Activated naive CD8-positive, alpha-beta T cell (primary cell): ENCODE data around the gene WEE2.
"Not testable (repeated sequence)": the region's sequence is repeated elsewhere in the genome, so short reads cannot be mapped to it uniquely, and the experiment has no call there.

Experiments used
- H3K27ac Mint-ChIP-seq: one replicate; pipeline ENCODE4 v1.8.0; 2021; ENCODE audit warnings: mixed read lengths
- H3K27me3 Mint-ChIP-seq: one replicate; pipeline ENCODE4 v1.8.0; 2021; ENCODE audit warnings: mixed read lengths
- H3K36me3 Mint-ChIP-seq: one replicate; pipeline ENCODE4 v1.8.0; 2021; ENCODE audit warnings: mixed read lengths
- H3K4me1 Mint-ChIP-seq: one replicate; pipeline ENCODE4 v1.8.0; 2021; ENCODE audit warnings: low read depth, mixed read lengths
- H3K4me3 Mint-ChIP-seq: one replicate; pipeline ENCODE4 v1.8.0; 2021; ENCODE audit warnings: mild to moderate bottlenecking, mixed read lengths
- H3K9me3 Mint-ChIP-seq: one replicate; pipeline ENCODE4 v1.8.0; 2021; ENCODE audit warnings: low read depth, mixed read lengths

The WEE2 gene

GRCh38 chr7:141715018-141715417 lies 6.9 kb downstream of the WEE2 start:
- Mint-ChIP-seq H3K27ac (no peak overlapping the region), H3K9me3 (no peaks in the 10 kb centered on the region), H3K27me3 (no peaks in the 10 kb centered on the region), H3K4me3 (no peak overlapping the region), H3K36me3 (peaks cover 7% of the 10 kb centered on the region), H3K4me1 (no peaks in the 10 kb centered on the region)

GRCh38 chr7:141715794-141716689 lies 7.9 kb downstream of the WEE2 start:
- H3K27me3 Mint-ChIP-seq: no peaks in the 10 kb centered on the region
- H3K27ac Mint-ChIP-seq: no peak overlapping the region
- H3K4me3 Mint-ChIP-seq: no peak overlapping the region
- H3K4me1 Mint-ChIP-seq: no peaks in the 10 kb centered on the region
- no peaks in the 10 kb centered on the region for H3K9me3 Mint-ChIP-seq
- H3K36me3 Mint-ChIP-seq: peaks cover 4% of the 10 kb centered on the region

GRCh38 chr7:141717450-141717849 lies 9.3 kb downstream of the WEE2 start:
- H3K27ac Mint-ChIP-seq: no peak overlapping the region
- H3K9me3 Mint-ChIP-seq: no peaks in the 10 kb centered on the region
- peaks cover 4% of the 10 kb centered on the region for H3K36me3 Mint-ChIP-seq
- no peak overlapping the region for H3K4me3 Mint-ChIP-seq
- H3K27me3 Mint-ChIP-seq: no peaks in the 10 kb centered on the region
- H3K4me1 Mint-ChIP-seq: no peaks in the 10 kb centered on the region

- Mint-ChIP-seq H3K4me1 (no peaks in the 10 kb centered on the region), H3K4me3 (no peak overlapping the region), H3K36me3 (peaks cover 11% of the 10 kb centered on the region), H3K27me3 (no peaks in the 10 kb centered on the region), H3K27ac (no peak overlapping the region), H3K9me3 (no peaks in the 10 kb centered on the region)
Observed at GRCh38 chr7:141722529-141722928, 14.4 kb downstream of the WEE2 start.

- Mint-ChIP-seq H3K4me1 (no peaks in the 10 kb centered on the region), H3K9me3 (no peaks in the 10 kb centered on the region), H3K27me3 (no peaks in the 10 kb centered on the region), H3K4me3 (no peak overlapping the region), H3K27ac (no peak overlapping the region), H3K36me3 (peaks cover 6% of the 10 kb centered on the region)
Observed at GRCh38 chr7:141729020-141729419, 20.9 kb downstream of the WEE2 start.

GRCh38 chr7:141731476-141732149 lies 23.5 kb downstream of the WEE2 start:
- Mint-ChIP-seq H3K4me1 (no peaks in the 10 kb centered on the region), H3K4me3 (no peak overlapping the region), H3K27ac (no peak overlapping the region), H3K9me3 (no peaks in the 10 kb centered on the region), H3K36me3 (peaks cover 3% of the 10 kb centered on the region), H3K27me3 (no peaks in the 10 kb centered on the region)

GRCh38 chr7:141737118-141737835 lies 29.1 kb downstream of the WEE2 start:
- Mint-ChIP-seq H3K4me3 (peak overlapping the region; percentile 95), H3K36me3 (peaks cover 12% of the 10 kb centered on the region), H3K27me3 (no peaks in the 10 kb centered on the region), H3K9me3 (no peaks in the 10 kb centered on the region), H3K4me1 (peaks cover 40% of the 10 kb centered on the region), H3K27ac (peak overlapping the region; percentile 95)

GRCh38 chr7:141737836-141738591 lies 29.9 kb downstream of the WEE2 start, which contains the start of gene SSBP1:
Gene SSBP1, plus strand, starts transcription at chr7:141738358. Its CDS starts 809 bp downstream, at chr7:141739167.
- Mint-ChIP-seq H3K27me3 (no peaks in the 10 kb centered on the region), H3K36me3 (peaks cover 16% of the 10 kb centered on the region), H3K4me1 (peaks cover 44% of the 10 kb centered on the region), H3K9me3 (no peaks in the 10 kb centered on the region), H3K4me3 (peak within 1 kb of the TSS; percentile 95), H3K27ac (peak within 1 kb of the TSS; percentile 95)

GRCh38 chr7:141738592-141739013 lies 30.4 kb downstream of the WEE2 start:
- Mint-ChIP-seq H3K9me3 (no peaks in the 10 kb centered on the region), H3K36me3 (peaks cover 16% of the 10 kb centered on the region), H3K27ac (peak overlapping the region; percentile 95), H3K4me3 (peak overlapping the region; percentile 95), H3K4me1 (peaks cover 47% of the 10 kb centered on the region), H3K27me3 (no peaks in the 10 kb centered on the region)

GRCh38 chr7:141739250-141739649 lies 31.1 kb downstream of the WEE2 start:
- Mint-ChIP-seq H3K4me3 (peak overlapping the region; percentile 95), H3K36me3 (peaks cover 16% of the 10 kb centered on the region), H3K4me1 (peaks cover 52% of the 10 kb centered on the region), H3K27ac (peak overlapping the region; percentile 95), H3K27me3 (no peaks in the 10 kb centered on the region), H3K9me3 (no peaks in the 10 kb centered on the region)

- H3K9me3 Mint-ChIP-seq: no peaks in the 10 kb centered on the region
- H3K27ac Mint-ChIP-seq: peak overlapping the region; percentile 50
- peaks cover 52% of the 10 kb centered on the region for H3K4me1 Mint-ChIP-seq
- no peaks in the 10 kb centered on the region for H3K27me3 Mint-ChIP-seq
- peak overlapping the region; percentile 32 for H3K4me3 Mint-ChIP-seq
- peaks cover 16% of the 10 kb centered on the region for H3K36me3 Mint-ChIP-seq
Observed at GRCh38 chr7:141742229-141742628, 34.1 kb downstream of the WEE2 start.

GRCh38 chr7:141744131-141744530 lies 36.0 kb downstream of the WEE2 start:
- H3K4me1 Mint-ChIP-seq: peaks cover 40% of the 10 kb centered on the region
- no peak overlapping the region for H3K4me3 Mint-ChIP-seq
- no peaks in the 10 kb centered on the region for H3K27me3 Mint-ChIP-seq
- H3K9me3 Mint-ChIP-seq: no peaks in the 10 kb centered on the region
- H3K27ac Mint-ChIP-seq: no peak overlapping the region
- peaks cover 13% of the 10 kb centered on the region for H3K36me3 Mint-ChIP-seq

- Mint-ChIP-seq H3K4me3 (no peak overlapping the region), H3K36me3 (peaks cover 37% of the 10 kb centered on the region), H3K4me1 (peaks cover 8% of the 10 kb centered on the region), H3K27me3 (no peaks in the 10 kb centered on the region), H3K27ac (no peak overlapping the region), H3K9me3 (peaks cover 15% of the 10 kb centered on the region)
Observed at GRCh38 chr7:141748396-141748795, 40.2 kb downstream of the WEE2 start.

GRCh38 chr7:141751904-141752303 lies 43.8 kb downstream of the WEE2 start:
- H3K27me3 Mint-ChIP-seq, H3K4me1 Mint-ChIP-seq, H3K27ac Mint-ChIP-seq, H3K4me3 Mint-ChIP-seq: not testable (repeated sequence)
- Mint-ChIP-seq H3K9me3 (peaks cover 15% of the 10 kb centered on the region), H3K36me3 (peaks cover 54% of the 10 kb centered on the region)
